Endometrial microvascular endothelial cells (primary cell): Measurements from ENCODE around the gene ACSBG1. TPM values are rescaled to one million over a fixed set of nuclear protein-coding genes. Genes with fewer than 3 reads are reported as not detected.

Source experiments
- in situ Hi-C: cut with HindIII; loops from 2 replicates; pipeline ENCODE4 v1.10.0; 2017; ENCODE audit warnings: low sequenced_read_pairs, low pct_unique_long_range_greater_than_20kb; ENCODE audit errors: inconsistent ontology term
- total RNA-seq: library from RNA; depleted of rRNA; stranded (reverse); fragments of >200 nt; gene quantifications from one replicate; pipeline ENCODE4 v1.2.3, GENCODE V29; 2015; ENCODE audit errors: inconsistent ontology term

Gene ACSBG1
- total RNA-seq, 1 donor from 2014 or later: not detected

DNA sequence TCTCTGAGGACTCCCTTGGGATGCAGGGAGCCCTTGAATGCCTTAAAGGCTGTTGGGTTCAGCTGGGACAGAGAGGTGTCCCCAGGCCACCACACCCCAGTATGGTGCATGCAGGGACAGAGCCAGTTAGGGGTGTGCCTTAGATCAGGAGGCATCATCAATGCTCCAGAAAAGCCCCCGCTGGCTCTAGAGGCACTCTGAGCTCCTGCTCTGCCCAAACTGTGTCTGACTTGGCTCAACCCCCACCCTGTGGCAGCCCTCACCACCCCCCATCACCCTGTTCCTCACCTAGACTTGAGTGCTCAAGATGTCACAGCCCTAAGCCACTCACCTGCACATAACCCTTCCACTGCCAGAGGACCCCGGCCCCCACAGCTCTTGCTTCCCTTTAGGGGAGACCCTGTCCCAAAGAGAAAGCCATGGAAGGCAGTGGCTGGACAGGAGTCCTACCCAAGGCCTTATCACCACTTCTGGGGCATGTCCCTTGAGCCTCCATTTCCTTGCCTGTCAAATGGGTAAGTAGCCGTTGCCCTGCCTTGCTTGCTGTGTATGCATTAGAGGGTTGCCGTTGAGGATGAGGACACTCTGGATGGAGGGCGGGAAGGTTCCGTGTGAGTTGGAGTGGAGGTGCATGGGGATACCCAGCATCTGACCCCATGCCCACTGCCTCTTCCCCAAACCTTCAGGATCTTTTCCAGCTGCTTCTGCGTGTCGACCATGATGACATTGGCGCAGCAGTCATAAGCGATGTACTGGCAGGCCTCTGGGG is 41.4 kb downstream of the ACSBG1 start:
- in situ Hi-C loops: no loop called here

DNA sequence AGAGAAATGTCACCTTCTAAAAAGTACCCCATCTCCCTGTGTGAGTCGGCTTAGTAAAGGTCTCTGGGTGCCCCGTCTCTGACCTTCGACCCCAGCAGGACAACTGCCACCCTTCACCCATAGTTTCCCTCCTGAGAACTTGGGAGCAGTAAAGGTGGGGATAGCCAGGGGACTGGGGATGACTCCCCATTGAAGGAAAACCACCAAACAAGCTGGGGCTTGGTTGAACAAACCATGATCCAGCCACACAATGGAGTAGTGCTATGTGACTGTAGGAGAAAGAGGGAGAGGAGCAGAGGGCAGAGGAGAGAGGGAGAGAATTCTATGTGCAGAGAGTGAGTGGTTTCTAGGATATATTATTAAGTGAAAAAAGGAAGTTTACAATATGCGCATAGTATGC is 51.5 kb downstream of the ACSBG1 start:
- in situ Hi-C loops: no loop called here

DNA sequence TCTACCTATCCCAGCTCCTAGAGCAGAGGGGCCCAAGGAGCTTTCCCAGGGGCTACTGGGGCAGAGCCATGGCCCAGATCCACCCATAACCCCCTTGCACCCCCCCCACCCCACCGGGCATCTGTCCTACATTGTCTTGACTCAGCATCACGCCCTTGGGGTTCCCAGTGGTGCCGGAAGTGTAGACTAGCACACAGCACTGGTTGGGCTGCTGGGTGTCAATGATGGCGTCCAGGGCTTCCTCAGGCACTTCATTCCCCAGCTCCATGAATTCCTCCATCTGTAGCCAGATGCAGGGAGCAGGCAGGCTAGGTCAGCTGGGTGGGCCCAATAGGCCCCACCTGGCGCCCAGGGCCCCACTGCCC is 52.0 kb downstream of the ACSBG1 start:
- in situ Hi-C loops: no loop called here

DNA sequence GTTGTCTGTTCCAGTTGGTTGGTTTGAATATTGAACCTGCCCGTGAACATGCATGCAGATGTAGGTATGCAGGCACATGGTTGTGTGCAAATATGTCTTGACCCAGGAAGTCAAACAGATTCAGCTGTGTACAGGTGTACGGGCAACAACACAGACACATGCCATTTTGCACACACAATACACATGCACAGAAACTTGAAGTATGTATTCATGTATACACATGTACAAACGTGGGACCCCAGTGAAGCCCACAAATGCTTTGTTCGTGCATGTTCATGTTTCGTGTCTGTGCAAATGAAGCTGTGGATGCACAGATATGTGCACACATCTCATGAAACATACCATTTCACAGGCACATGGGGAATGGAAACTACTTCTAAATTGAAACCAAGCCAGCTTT is 54.5 kb downstream of the ACSBG1 start:
- in situ Hi-C loops: no loop called here

DNA sequence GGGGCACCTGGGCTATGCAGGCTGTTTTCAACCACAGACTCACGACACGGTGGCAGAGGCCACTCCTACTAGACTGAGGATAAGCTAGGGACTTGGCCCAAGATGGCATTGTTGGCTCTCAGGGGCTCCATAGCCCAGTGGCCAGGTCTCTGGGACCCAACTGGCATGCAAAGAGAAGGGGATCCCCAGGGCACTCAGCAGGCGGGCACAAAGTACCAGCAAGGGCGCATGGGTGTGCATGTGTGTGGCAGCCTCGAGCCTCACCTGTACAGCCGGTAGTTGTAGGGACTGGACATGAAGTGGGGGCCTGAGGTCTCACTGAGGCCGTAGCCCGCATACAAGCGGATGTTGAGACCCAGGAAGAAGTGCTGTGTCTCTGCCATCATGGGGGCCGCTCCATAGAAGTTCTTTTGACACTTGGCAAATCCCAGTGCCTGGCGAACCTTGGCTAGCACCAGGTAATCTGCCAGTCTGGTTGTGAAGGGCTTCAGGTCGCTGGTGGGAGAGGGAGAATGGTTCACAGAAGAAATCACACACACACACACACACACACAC is 55.0 kb downstream of the ACSBG1 start:
- in situ Hi-C loops: no loop called here

DNA sequence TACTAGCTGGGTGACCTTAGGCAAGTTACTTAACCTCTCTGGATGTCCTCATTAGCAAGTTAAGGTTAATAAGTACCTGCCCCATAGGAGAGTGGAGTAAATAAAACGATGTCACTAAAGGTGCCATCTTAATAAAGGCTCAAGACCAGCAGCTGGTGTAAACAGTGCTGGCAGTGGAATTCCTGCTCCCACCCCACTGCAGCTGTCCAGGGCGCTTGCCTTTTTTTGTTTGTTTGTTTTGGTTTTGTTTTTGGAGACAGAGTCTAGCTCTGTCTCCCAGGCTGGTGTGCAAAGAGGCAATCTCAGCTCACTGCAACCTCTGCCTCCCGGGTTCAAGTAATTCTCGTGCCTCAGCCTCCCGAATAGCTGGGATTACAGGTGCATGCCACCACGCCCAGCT is 56.3 kb downstream of the ACSBG1 start:
- in situ Hi-C loops: no loop called here

DNA sequence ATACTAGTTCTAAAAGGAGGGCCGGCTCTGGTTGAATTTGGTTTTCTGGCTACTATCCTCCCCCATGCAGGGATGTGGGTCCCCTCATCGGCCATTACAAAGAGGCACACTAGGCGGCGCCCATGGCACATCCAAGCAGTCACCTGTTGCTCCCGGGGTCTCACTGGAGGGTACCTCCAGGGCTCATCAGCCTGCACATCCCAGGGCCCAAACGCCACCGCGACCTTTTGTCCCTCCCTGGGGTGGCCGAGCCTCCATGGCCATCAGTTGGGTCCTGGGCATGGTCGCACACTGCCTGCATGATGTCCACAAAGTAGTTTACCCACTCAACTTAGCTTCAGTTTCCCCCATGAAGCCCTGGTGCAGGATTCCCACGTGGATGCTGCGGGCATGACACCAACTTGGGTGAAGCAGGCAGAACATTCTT is 56.9 kb downstream of the ACSBG1 start:
- in situ Hi-C loops: no loop called here

DNA sequence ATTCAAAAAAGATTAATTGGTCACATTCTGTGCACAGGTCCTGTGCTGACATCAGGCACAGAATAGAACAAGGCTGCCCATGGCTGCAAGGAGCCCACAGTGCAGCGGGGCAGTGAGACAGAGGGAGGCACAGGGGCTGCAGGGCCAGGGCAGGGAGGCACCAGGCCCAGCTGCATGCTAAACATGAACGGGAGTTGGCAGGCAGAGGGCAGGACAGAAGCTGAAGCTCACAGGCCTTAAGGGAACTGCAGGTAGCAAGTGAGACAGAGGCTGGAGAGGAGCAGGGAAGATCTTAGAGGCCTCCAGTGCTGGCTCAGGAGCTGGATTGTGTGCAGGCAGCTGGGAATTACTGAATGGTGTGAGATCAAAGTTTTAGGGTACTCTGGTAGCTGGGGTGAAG is 59.0 kb downstream of the ACSBG1 start:
- in situ Hi-C loops: no loop called here

DNA sequence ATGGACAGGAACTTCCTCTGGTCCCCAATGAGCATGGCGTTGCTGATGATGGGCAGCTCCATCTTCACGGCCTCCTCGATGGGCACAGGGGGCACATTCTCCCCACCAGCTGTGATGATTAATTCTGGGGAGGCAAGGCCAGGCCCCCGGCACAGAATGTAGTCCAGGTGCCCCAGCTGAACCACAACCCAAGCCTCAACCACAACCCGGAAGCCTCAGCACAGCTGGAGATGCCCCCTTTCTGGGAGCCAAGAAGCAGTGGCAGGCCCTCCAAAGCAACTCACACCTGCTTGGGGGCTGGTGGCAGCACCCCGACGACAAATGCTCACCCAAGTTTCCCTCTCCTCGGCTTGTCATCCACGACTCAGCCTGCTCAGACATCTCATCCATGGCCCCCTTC is 60.0 kb downstream of the ACSBG1 start:
- in situ Hi-C loops: no loop called here

DNA sequence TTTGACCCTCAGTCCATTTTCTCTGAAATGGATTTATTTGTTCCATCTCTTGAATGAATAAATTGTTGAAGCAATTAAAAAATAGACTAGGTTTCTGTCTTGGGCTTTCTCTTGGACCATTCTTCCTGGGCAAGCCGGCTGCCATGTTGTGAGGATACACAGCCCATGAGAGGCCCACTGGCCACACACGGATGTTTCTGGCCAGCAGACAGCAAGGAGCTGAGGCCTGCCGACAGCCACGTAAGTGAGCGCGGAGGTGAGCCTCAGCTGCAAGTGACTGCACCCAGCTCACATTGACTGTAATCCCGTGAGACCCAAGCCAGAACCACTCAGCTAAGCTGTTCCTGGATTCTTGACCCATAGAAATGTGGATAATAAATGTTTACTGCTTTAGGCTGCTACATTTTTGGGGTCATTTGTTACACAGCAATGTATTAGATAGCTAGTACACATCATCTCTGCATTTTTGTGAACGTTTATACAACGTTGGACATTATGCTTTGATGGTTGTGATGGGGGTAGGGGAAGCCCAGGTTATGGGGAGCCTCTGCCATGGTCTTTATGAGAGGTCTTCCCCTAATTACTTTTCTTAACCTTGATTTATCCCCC is 62.4 kb downstream of the ACSBG1 start:
- in situ Hi-C loops: no loop called here

DNA sequence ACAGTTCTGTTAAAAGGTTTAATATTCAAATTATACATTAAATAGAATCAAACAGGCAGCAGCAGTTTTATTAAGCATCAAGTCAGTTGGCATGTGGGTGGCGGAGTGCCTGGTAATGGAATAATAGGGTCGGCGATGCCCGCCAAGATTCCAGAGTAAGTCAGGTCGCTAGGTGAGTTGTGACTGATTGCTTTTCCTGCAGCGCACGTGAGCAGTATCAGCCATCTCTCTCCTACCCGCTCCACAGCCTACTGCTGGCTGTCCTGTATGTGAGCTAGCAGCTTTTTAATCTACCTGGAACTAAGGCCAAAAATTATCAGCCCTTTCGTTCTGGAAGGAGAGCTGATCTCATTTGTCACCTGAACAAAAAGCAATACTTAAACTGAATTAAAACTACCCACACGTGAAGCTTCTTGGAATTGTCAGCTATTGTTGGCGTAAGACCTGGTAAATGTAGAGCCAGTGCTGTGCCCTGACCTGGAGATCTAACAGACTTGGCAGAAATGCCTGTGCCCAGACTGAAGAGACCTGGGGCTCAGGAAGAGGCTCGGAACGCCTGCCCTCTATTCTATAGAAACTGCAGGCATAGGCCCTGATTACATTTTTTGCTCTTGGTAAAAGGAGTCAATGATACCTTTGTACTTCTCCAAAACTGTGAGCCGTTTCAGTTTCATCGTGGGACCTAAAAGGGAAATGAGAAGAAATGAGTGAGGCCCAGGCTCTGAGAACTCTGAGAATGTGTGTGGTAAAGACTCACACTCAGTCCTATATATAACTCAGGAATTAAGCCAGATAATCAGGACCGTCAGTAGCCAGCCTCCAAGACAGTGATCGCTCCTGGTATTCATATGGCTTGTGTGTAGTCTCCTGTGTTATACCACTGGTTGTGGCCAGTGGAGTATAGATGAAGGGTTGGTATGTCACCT is 63.3 kb downstream of the ACSBG1 start:
- in situ Hi-C loops: no loop called here

DNA sequence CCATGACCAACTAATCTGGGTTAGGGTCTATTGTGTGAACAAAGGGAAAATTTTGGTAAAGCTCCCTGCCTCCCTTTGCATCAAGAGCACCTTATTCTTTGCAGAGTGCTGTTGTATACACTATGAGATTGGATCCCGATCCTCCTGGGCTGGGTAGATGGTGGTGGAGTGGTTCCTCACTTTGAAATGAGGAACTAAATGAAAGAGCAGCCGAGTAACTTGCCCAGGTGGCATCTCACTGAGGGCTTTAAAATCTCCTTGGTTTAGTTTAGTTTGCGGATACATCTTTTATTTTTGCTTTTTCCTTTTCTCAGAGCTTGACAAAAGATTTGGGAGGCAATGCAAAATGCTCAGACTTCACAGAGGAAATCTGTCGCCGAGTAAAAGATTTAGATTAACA is 65.8 kb downstream of the ACSBG1 start:
- in situ Hi-C loops: no loop called here

DNA sequence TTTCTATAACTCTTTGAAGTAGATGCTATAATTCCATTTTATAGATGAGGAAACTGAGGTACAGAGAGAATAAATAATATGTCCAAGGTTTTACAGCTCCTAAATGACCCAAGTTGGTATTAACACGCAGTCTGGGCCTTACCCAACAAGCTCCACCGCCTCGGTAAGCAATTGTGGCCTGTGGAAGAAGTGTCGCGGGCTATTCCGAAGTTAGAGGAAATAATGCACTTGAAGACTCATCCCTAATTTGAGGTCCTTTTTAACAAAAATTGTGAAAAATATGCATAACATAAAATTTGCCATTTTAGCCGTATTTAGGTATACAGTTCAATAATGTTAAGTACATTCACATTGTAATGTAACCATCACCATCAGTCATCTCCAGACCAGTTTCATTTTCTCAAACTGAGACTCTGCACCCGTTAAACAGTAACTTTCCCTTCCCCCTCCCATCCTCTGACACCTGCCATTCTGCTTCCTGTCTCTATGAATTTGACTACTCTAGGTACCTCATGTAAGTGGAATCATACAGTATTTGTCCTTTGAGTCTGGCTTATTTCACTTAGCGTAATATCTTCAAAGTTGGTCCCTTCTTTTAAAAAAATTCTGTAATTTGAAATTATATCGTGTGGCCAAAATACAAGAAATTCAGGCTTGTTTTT is 67.0 kb downstream of the ACSBG1 start:
- in situ Hi-C loops: no loop called here

DNA sequence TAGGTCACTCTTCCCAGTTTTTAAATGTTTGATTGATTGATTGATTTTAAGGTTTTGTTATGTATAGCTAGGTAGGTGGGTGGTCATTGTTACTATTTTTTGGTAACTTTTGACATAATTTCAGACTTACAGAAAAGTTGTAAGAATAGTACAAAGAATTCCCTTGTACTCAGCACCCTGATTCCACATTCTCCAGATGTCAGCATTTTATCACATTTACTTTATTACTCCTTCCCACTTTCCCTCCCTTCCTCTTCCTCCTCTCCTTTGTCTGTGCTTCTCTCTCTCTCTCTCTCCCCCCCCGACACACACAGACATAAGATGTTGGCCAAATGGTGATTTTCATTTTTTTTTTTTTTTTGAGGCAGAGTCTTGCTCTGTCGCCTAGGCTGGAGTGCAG is 70.4 kb downstream of the ACSBG1 start:
- in situ Hi-C loops: no loop called here

DNA sequence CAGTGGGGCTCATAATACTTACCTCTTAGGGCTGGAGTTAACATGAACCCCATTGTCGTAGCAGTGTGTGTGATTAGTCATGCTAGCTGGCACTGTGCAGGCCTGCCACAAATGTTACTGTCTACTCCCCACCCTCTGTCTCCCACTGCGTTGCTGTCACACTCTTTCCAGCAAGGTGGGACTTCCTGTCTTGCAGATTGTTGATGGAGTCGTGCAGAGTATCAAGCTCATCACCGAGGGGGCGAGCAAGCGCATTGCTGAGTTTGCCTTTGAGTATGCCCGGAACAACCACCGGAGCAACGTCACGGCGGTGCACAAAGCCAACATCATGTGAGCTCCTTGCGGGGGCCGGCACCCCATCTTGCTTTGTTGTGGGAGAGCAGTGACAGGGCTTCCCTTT is 72.3 kb downstream of the ACSBG1 start:
- in situ Hi-C loops: no loop called here

DNA sequence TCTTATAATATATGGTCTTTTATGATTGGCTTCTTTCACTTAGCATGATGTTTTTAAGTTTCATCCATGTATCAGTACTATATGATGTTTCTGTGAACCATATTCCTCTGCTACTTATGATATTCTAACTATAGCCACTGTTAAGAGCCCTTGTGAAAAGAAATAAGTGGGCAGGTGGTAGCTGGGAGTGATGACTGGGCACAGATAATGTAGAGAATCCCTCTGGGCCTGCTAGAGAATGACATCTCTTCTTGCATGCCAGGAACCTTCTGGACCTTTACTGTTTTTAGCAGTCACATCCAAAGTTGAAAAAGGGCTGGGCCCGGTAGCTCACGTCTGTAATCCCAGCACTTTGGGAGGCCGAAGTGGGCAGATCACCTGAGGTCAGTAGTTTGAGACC is 75.0 kb downstream of the ACSBG1 start:
- in situ Hi-C loops: no loop called here

DNA sequence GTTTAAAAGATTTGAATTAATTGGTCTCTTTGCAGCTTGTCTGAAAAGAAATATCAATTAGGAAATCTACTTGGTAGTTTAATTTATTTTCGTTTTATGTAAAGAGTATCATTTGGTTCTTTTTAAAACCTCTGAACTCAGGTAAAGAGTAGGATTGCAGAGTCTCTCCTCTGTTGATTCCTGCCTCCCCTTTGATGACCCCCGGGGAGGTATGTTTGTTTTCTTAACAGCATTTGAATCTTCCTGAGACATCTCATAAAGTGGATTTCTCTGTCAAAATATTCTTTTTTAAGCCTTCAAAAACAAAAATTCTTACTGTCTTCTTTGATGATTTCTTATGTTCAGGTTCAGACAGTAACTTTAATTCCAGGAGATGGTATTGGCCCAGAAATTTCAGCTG is 77.2 kb downstream of the ACSBG1 start:
- in situ Hi-C loops: no loop called here

DNA sequence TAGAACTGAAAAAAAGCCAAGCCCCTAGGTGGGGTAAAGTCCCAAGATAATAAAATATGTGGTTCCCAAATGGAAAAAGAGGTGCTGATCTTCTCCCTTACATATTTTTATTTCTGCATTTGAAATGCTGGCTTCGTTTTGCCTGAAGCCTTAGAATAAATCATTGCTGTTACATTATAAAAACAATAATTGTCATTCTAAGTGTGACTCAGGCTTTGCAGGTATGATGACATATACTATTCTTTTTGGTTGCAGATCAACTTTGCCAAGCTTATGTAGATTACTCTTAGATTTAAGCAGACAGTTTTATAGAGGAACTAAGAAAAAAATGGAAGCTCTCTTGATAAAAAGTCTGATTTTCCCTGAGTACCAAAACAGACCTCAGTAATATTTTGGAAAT is 77.7 kb downstream of the ACSBG1 start:
- in situ Hi-C loops: no loop called here

DNA sequence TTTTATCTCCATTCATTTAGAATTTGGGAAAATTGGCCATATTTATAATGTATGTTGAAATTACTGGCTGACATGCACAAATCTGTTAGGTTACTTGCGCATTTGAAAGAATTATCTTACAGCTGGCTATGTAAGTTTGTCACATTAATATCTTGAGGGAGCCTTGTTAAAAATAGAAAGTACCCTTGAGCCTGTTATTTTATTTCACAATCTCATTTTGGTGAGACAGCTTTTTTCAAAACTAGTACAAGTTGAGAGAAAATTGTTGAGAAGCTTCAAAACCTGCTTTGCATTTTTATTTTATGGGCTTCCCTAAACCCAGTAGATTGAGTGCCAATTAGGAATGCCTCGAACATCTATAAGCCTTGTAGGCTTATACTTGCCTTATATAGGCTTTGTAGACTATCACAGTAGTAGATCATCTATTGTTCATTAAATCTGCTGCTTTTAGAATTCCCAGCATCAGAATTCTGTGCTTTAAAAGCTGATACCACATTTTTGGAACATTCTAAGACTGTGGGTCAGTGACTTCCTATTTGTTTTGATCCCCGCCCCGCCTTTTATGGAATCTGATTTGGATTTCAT is 78.9 kb downstream of the ACSBG1 start:
- in situ Hi-C loops: no loop called here
